ENCODE data around the gene ERICH4. TPM values are rescaled to one million over a fixed set of nuclear protein-coding genes. Genes with fewer than 3 reads are reported as not detected.

ERICH4 gene
- polyA plus RNA-seq, 1 of the 3 experiments (the other 2 are of a cell fraction) = not detected

DNA sequence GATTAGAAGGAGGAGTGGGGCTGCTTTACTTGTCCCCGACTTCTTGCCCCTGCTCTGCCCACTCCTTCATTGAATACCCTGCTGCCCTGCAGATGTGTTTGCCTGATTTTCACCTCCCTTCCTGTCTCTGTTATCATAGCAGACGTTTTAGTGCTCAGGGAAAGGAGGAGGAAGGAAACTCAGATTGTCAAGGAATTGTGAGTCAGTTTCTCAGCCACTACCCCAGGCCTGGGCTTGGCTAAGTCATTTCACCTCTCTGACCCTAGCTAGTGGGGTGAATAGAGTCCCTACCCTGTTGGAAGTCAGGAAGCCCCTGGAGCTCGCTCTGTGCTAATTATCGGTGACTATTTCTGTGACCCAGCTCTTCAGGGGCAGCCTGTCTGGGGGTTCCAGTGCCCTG lies 41.5 kb upstream of the ERICH4 start:
- no peaks in the 10 kb centered on the region for H3K27me3 ChIP-seq (ENCODE audit: insufficient read depth)
- no peak overlapping the region for H3K9ac ChIP-seq
- no peaks in the 10 kb centered on the region for H3K9me2 ChIP-seq
- peaks cover 30% of the 10 kb centered on the region for H3K79me2 ChIP-seq (ENCODE audit: insufficient read depth)
- H3F3A ChIP-seq (replicated peaks; ENCODE audit: insufficient read depth) = no peaks in the 10 kb centered on the region
- DNase-seq = no peak
- H3K27ac ChIP-seq (ENCODE audit: low read depth in 2 of 2, low read length in 1 of 2) = no peak overlapping the region
- CTCF ChIA-PET = interaction anchor here (1.5 kb wide), 1 partner anchor 49 kb away, joined by 5 read pairs; no protein-coding TSS in a partner anchor
- WGBS (ENCODE audit: low lambda C conversion rate) = 76% methylated on average over 4 of the region's 4 CpGs
- no peaks in the 10 kb centered on the region for H3K36me3 ChIP-seq (replicated peaks in 1 of 2; ENCODE audit: control insufficient read depth in 1 of 2, insufficient read depth in 2 of 2, low read length in 1 of 2)
- H3K4me2 ChIP-seq = no peak overlapping the region
- H4K20me1 ChIP-seq (ENCODE audit: insufficient read depth) = no peaks in the 10 kb centered on the region
- TF ChIP-seq GABPA (IDR thresholded peaks at IDR 0.05; ENCODE audit: low read depth) = no peak
- TF ChIP-seq GATA2 (CRISPR knock-in tag; IDR thresholded peaks at IDR 0.05) = no peak
- TF ChIP-seq, protein P1, sequence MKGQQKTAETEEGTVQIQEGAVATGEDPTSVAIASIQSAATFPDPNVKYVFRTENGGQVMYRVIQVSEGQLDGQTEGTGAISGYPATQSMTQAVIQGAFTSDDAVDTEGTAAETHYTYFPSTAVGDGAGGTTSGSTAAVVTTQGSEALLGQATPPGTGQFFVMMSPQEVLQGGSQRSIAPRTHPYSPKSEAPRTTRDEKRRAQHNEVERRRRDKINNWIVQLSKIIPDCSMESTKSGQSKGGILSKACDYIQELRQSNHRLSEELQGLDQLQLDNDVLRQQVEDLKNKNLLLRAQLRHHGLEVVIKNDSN (IDR thresholded peaks at IDR 0.05; ENCODE audit: borderline replicate concordance, low read depth) = no peak
- no peak for TF ChIP-seq TEAD4 (IDR thresholded peaks at IDR 0.05; ENCODE audit: borderline replicate concordance, insufficient read depth)
- TF ChIP-seq, protein P2, sequence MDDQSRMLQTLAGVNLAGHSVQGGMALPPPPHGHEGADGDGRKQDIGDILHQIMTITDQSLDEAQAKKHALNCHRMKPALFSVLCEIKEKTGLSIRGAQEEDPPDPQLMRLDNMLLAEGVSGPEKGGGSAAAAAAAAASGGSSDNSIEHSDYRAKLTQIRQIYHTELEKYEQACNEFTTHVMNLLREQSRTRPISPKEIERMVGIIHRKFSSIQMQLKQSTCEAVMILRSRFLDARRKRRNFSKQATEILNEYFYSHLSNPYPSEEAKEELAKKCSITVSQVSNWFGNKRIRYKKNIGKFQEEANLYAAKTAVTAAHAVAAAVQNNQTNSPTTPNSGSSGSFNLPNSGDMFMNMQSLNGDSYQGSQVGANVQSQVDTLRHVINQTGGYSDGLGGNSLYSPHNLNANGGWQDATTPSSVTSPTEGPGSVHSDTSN (IDR thresholded peaks at IDR 0.05) = no peak
- TF ChIP-seq, protein P3, sequence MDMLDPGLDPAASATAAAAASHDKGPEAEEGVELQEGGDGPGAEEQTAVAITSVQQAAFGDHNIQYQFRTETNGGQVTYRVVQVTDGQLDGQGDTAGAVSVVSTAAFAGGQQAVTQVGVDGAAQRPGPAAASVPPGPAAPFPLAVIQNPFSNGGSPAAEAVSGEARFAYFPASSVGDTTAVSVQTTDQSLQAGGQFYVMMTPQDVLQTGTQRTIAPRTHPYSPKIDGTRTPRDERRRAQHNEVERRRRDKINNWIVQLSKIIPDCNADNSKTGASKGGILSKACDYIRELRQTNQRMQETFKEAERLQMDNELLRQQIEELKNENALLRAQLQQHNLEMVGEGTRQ (IDR thresholded peaks at IDR 0.05; ENCODE audit: borderline replicate concordance, low read depth, low read length) = no peak
- no peak for TF ChIP-seq FOSL2 (IDR thresholded peaks at IDR 0.05; ENCODE audit: borderline replicate concordance, low read depth)
- TF ChIP-seq, protein P4, sequence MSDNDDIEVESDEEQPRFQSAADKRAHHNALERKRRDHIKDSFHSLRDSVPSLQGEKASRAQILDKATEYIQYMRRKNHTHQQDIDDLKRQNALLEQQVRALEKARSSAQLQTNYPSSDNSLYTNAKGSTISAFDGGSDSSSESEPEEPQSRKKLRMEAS (IDR thresholded peaks at IDR 0.05; ENCODE audit: low read depth) = no peak
- no peak for TF ChIP-seq TAF1 (IDR thresholded peaks at IDR 0.05; ENCODE audit: borderline replicate concordance, low read depth, low read length)
- TF ChIP-seq MXI1 (IDR thresholded peaks at IDR 0.05; ENCODE audit: low read depth, low read length) = no peak
- TF ChIP-seq, protein P5, sequence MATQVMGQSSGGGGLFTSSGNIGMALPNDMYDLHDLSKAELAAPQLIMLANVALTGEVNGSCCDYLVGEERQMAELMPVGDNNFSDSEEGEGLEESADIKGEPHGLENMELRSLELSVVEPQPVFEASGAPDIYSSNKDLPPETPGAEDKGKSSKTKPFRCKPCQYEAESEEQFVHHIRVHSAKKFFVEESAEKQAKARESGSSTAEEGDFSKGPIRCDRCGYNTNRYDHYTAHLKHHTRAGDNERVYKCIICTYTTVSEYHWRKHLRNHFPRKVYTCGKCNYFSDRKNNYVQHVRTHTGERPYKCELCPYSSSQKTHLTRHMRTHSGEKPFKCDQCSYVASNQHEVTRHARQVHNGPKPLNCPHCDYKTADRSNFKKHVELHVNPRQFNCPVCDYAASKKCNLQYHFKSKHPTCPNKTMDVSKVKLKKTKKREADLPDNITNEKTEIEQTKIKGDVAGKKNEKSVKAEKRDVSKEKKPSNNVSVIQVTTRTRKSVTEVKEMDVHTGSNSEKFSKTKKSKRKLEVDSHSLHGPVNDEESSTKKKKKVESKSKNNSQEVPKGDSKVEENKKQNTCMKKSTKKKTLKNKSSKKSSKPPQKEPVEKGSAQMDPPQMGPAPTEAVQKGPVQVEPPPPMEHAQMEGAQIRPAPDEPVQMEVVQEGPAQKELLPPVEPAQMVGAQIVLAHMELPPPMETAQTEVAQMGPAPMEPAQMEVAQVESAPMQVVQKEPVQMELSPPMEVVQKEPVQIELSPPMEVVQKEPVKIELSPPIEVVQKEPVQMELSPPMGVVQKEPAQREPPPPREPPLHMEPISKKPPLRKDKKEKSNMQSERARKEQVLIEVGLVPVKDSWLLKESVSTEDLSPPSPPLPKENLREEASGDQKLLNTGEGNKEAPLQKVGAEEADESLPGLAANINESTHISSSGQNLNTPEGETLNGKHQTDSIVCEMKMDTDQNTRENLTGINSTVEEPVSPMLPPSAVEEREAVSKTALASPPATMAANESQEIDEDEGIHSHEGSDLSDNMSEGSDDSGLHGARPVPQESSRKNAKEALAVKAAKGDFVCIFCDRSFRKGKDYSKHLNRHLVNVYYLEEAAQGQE (IDR thresholded peaks at IDR 0.05; ENCODE audit: low read depth, low read length) = no peak
- TF ChIP-seq NFIC (IDR thresholded peaks at IDR 0.05; ENCODE audit: borderline replicate concordance) = no peak
- no peak for TF ChIP-seq FOXM1 (IDR thresholded peaks at IDR 0.05; ENCODE audit: low read depth)
- no peak for TF ChIP-seq SIN3A (IDR thresholded peaks at IDR 0.05; ENCODE audit: borderline replicate concordance, low read depth, low read length)
- no peak for TF ChIP-seq RXRA (IDR thresholded peaks at IDR 0.05; ENCODE audit: borderline replicate concordance, low read depth)
- TF ChIP-seq EZH2phosphoT487 (IDR thresholded peaks at IDR 0.05; ENCODE audit: borderline replicate concordance, low read depth) = no peak
- no peak for TF ChIP-seq FOXJ3 (CRISPR knock-in tag; IDR thresholded peaks at IDR 0.05)
- TF ChIP-seq, protein P6, sequence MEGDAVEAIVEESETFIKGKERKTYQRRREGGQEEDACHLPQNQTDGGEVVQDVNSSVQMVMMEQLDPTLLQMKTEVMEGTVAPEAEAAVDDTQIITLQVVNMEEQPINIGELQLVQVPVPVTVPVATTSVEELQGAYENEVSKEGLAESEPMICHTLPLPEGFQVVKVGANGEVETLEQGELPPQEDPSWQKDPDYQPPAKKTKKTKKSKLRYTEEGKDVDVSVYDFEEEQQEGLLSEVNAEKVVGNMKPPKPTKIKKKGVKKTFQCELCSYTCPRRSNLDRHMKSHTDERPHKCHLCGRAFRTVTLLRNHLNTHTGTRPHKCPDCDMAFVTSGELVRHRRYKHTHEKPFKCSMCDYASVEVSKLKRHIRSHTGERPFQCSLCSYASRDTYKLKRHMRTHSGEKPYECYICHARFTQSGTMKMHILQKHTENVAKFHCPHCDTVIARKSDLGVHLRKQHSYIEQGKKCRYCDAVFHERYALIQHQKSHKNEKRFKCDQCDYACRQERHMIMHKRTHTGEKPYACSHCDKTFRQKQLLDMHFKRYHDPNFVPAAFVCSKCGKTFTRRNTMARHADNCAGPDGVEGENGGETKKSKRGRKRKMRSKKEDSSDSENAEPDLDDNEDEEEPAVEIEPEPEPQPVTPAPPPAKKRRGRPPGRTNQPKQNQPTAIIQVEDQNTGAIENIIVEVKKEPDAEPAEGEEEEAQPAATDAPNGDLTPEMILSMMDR (IDR thresholded peaks at IDR 0.05) = no peak
- no peak for TF ChIP-seq CHD2 (IDR thresholded peaks at IDR 0.05; ENCODE audit: low read length, partially characterized antibody)
- no peaks in the 10 kb centered on the region for H3K9me3 ChIP-seq
- H2AFZ ChIP-seq (ENCODE audit: low read depth) = no peak overlapping the region
- peaks cover 5 to 11% of the 10 kb centered on the region in 2 experiments; a peak in 2 of 4 replicates for H3K4me1 ChIP-seq (ENCODE audit: control insufficient read depth in 1 of 2, insufficient read depth in 2 of 2, low read depth in 1 of 2, low read length in 1 of 2)
- POLR2A ChIA-PET = no interaction called here
- H3K4me3 ChIP-seq (ENCODE audit: low read depth in 2 of 2, low read length in 1 of 2) = no peak overlapping the region

Data from SK-N-SH (cell line).